Gastrocnemius medialis (tissue), 4 donors: ENCODE measurements around the gene OR10H5. TPM values are rescaled to one million over a fixed set of nuclear protein-coding genes. Genes with fewer than 3 reads are reported as not detected.
"Not testable (repeated sequence)": the region's sequence is repeated elsewhere in the genome, so short reads cannot be mapped to it uniquely, and the experiment has no call there.

Source experiments
- ATAC-seq, 2 donors: fragments of 150-250 bp; one replicate each; pipeline ENCODE4 v1.9.1; 2016
- DNase-seq, 2 donors: peaks; one replicate each; pipeline ENCODE4 v3.0.0-alpha.2; 2019
- H3K27ac ChIP-seq, 4 donors: fragments of 200-600 bp; sonication (generic); 1 replicate in 1 of 4; 2 replicates in 3 of 4; pipeline ENCODE4 v1.5.1; 2016 to 2018; ENCODE audit warnings: mild to moderate bottlenecking in 2 of 4, moderate library complexity in 1 of 4
- H3K27me3 ChIP-seq, 3 donors: fragments of 200-600 bp; sonication (generic) in 2 of 3; 1 replicate in 1 of 3; 2 replicates in 2 of 3; pipeline versions ENCODE4 v1.5.1 to v1.6.0; 2016 to 2019; ENCODE audit warnings: mild to moderate bottlenecking in 1 of 3, moderate library complexity in 1 of 3
- H3K36me3 ChIP-seq, 2 donors: fragments of 200-600 bp; sonication (generic) in 1 of 2; one replicate each; pipeline ENCODE4 v1.5.1; 2017 to 2018
- H3K4me1 ChIP-seq, 2 donors: fragments of 200-600 bp; sonication (generic) in 1 of 2; one replicate each; pipeline ENCODE4 v1.5.1; 2016 to 2017; ENCODE audit warnings: mild to moderate bottlenecking in 2 of 2
- H3K4me3 ChIP-seq, 4 donors: fragments of 200-600 bp; sonication (generic) in 3 of 4; 1 replicate in 1 of 4; 2 replicates in 3 of 4; pipeline ENCODE4 v1.5.1; 2016 to 2019; ENCODE audit warnings: mild to moderate bottlenecking in 2 of 4
- H3K9me3 ChIP-seq, 3 donors: fragments of 200-600 bp; sonication (generic) in 2 of 3; 1 replicate in 1 of 3; 2 replicates in 2 of 3; pipeline ENCODE4 v1.5.1; 2016 to 2019
- POLR2A ChIP-seq, 2 donors: fragments of 450-650 bp; IDR thresholded peaks; one replicate each; pipeline ENCODE4 v1.6.1; 2017; ENCODE audit warnings: antibody characterized with exemption in 2 of 2, mild to moderate bottlenecking in 2 of 2, moderate library complexity in 2 of 2
- in situ Hi-C, 4 donors: fragments of 200-750 bp; cut with MboI; loops; one replicate each; pipeline versions ENCODE4 v1.15.0 to v1.8.0; 2017; ENCODE audit warnings: low sequenced_read_pairs in 4 of 4
- intact Hi-C: fragments of 100-400 bp; cut with DNase I; formaldehyde crosslinking; loops from one replicate; pipeline ENCODE4 v1.15.1; 2023; ENCODE audit warnings: low total_unique reads
- total RNA-seq, 4 donors: library from RNA; depleted of rRNA; stranded (reverse); fragments of >200 nt; gene quantifications; one replicate each; pipeline versions ENCODE4 v1.1.0 to v1.2.3, GENCODE V29; 2016
- TF ChIP-seq, protein P1 (sequence below), 5 experiments: fragments of 450-650 bp in 3 of 5; fragments of 200-600 bp in 2 of 5; sonication (generic) in 2 of 5; IDR thresholded peaks in 4 of 5; conservative IDR thresholded peaks in 1 of 5; 1 replicate in 4 of 5; 2 replicates in 1 of 5; pipeline ENCODE4 v1.5.1; 2016 to 2019; ENCODE audit warnings: antibody characterized with exemption in 5 of 5, mild to moderate bottlenecking in 3 of 5, moderate library complexity in 3 of 5

OR10H5 gene
- total RNA-seq, 4 donors from 2014 or later: not detected

DNA sequence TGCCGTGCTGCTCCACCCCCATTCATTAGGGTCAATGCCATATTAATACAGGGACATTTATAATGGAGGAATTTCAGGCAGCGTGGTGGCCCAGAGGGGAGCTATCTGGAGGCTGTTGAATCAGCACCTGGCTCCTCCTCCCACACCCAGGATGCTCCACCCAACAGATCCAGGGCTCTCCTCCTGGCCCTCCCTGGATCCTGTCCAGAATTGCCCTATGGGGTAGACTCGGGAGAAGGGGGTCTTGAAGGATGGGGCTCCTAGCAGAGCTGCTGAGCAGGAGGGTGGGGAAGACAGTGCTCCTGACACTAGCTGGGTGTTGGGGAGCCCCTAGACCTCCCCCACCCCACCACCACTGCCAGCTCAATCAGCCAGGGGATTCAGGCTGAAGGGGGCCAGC lies 5.2 kb upstream of the OR10H5 start:
- Histone ChIP-seq H3K36me3 (no peaks in the 10 kb centered on the region), H3K4me1 (peaks cover 0 to 9% of the 10 kb centered on the region in 2 donors), H3K9me3 (no peaks in the 10 kb centered on the region), H3K27me3 (no peaks in the 10 kb centered on the region), H3K4me3 (no peak overlapping the region), H3K27ac (no peak overlapping the region)
- in situ Hi-C loops: no loop called here
- intact Hi-C loops: no loop called here
- ATAC-seq (no peak), DNase-seq (no peak)
- TF ChIP-seq, protein P1, sequence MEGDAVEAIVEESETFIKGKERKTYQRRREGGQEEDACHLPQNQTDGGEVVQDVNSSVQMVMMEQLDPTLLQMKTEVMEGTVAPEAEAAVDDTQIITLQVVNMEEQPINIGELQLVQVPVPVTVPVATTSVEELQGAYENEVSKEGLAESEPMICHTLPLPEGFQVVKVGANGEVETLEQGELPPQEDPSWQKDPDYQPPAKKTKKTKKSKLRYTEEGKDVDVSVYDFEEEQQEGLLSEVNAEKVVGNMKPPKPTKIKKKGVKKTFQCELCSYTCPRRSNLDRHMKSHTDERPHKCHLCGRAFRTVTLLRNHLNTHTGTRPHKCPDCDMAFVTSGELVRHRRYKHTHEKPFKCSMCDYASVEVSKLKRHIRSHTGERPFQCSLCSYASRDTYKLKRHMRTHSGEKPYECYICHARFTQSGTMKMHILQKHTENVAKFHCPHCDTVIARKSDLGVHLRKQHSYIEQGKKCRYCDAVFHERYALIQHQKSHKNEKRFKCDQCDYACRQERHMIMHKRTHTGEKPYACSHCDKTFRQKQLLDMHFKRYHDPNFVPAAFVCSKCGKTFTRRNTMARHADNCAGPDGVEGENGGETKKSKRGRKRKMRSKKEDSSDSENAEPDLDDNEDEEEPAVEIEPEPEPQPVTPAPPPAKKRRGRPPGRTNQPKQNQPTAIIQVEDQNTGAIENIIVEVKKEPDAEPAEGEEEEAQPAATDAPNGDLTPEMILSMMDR (IDR thresholded peaks at IDR 0.05 in 4 of 5, conservative IDR thresholded peaks at IDR 0.05 in 1 of 5): no peak
- no peak for TF ChIP-seq POLR2A (IDR thresholded peaks at IDR 0.05)

DNA sequence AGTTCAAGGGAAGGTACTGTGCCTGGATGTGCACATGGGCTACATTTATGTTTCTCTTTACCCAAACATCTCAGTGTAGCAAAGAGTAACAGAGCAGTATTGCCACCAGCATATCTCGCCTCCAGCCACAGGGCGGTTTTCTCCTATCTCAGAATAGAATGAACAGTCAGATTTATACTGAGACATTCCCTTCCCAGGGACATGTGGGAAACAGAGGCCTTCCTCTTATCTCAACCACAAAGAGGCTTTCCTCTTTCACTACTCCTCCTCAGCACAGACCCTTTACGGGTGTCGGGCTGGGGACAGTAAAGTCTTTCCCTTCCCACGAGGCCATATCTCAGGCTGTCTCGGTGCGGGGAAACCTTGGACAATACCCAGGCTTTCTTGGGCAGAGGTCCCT lies 4.6 kb upstream of the OR10H5 start:
- H3K4me3 ChIP-seq, H3K27ac ChIP-seq, H3K9me3 ChIP-seq, DNase-seq, H3K36me3 ChIP-seq, H3K27me3 ChIP-seq, ATAC-seq, intact Hi-C loops, in situ Hi-C loops, H3K4me1 ChIP-seq: not testable (repeated sequence)

DNA sequence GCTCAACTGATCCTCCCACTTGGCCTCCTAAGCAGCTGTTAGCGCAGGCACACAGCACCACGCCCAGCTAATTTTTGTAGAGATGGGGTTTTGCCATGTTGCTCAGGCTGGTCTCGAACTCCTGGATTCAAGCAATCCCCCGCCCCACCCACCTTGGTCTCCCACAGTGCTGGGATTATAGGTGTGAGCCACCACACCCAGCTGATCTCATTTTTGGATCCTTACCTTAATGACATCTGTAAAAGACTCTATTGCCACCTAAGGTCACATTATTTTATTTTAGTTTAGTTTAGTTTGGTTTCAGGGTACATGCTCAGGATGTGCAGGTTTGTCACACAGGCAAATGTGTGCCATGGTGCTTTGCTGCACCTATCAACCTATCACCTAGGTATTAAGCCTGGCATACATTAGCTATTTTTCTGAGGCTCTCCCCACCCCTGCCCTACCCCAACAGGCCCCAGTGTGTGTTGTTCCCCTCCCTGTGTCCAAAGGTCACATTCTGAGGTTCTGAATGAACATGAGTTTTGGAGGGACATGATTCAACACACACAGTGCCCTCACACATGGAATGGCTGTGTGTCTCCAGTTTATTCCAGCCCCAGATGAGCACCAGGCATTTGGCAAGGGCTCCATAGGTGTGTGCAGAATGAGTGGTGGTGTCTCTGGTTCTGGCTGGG lies 1.3 kb downstream of the OR10H5 start:
- DNase-seq (no peak), ATAC-seq (no peak)
- in situ Hi-C loops (no loop called here), intact Hi-C loops (no loop called here)
- Histone ChIP-seq H3K27me3 (no peaks in the 10 kb centered on the region), H3K4me3 (no peak overlapping the region), H3K36me3 (no peaks in the 10 kb centered on the region), H3K27ac (no peak overlapping the region), H3K4me1 (no peaks in the 10 kb centered on the region), H3K9me3 (no peaks in the 10 kb centered on the region)
- TF ChIP-seq POLR2A (IDR thresholded peaks at IDR 0.05): no peak
- TF ChIP-seq, protein P1 (IDR thresholded peaks at IDR 0.05 in 4 of 5, conservative IDR thresholded peaks at IDR 0.05 in 1 of 5): no peak

DNA sequence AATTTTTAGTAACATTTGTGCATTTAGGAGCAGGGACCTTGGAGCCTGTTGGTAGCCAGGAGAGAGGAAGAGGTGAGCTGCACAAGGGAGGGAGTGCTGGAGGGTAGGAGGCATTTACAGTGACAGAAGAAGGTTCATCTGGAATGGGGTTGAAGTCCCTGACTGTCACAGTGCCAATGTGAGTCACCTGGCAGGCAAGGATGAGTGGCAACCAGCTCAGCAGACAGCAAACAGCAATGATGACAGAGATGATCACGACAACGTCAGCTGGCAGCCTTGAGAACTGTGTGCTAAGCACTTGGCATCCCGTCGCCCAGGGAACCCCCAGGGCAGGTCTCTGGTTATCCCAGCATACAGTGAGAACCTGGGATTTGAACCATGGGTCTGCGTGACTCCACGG lies 2.6 kb downstream of the OR10H5 start:
- Histone ChIP-seq H3K27me3 (no peaks in the 10 kb centered on the region), H3K4me3 (no peak overlapping the region), H3K4me1 (no peaks in the 10 kb centered on the region), H3K27ac (no peak overlapping the region), H3K36me3 (no peaks in the 10 kb centered on the region), H3K9me3 (no peaks in the 10 kb centered on the region)
- no peak for DNase-seq
- ATAC-seq: no peak
- TF ChIP-seq POLR2A (IDR thresholded peaks at IDR 0.05): no peak
- TF ChIP-seq, protein P1 (IDR thresholded peaks at IDR 0.05 in 4 of 5, conservative IDR thresholded peaks at IDR 0.05 in 1 of 5): no peak
- in situ Hi-C loops: no loop called here
- intact Hi-C loops: no loop called here

DNA sequence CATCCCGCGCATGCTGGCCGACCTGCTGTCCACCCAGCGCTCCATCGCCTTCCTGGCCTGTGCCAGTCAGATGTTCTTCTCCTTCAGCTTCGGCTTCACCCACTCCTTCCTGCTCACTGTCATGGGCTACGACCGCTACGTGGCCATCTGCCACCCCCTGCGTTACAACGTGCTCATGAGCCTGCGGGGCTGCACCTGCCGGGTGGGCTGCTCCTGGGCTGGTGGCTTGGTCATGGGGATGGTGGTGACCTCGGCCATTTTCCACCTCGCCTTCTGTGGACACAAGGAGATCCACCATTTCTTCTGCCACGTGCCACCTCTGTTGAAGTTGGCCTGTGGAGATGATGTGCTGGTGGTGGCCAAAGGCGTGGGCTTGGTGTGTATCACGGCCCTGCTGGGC lies 6.8 kb downstream of the OR10H5 start:
- H3K4me1 ChIP-seq, H3K9me3 ChIP-seq, DNase-seq, in situ Hi-C loops, H3K27me3 ChIP-seq, intact Hi-C loops, ATAC-seq, H3K36me3 ChIP-seq, H3K4me3 ChIP-seq, H3K27ac ChIP-seq: not testable (repeated sequence)

DNA sequence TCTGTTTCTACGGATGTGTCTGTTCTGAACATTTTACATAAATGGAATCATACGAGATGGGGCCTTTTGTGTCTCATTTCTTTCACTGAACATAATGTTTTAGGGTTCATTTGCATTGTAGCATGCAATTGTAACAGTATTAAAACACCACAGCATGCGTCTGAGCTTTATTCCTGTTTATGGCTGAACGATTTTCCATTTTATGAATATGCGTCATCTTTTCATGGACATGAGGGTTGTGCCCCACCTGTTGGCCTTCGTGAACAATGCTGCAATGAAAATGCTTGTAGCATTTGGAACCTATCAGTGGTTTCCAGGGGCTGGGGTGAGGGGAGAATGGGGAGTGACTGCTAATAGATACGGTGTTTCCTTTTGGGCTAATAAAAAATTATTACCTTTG lies 22.9 kb downstream of the OR10H5 start:
- H3K4me1 ChIP-seq: no peaks in the 10 kb centered on the region
- H3K4me3 ChIP-seq: no peak overlapping the region
- peaks cover 0 to 4% (median 0%) of the 10 kb centered on the region in 3 donors for H3K27me3 ChIP-seq
- ATAC-seq (no peak), DNase-seq (no peak)
- no peaks in the 10 kb centered on the region for H3K36me3 ChIP-seq
- intact Hi-C loops: no loop called here
- TF ChIP-seq, protein P1 (IDR thresholded peaks at IDR 0.05 in 4 of 5, conservative IDR thresholded peaks at IDR 0.05 in 1 of 5): no peak
- TF ChIP-seq POLR2A (IDR thresholded peaks at IDR 0.05): no peak
- H3K27ac ChIP-seq: no peak overlapping the region
- no peaks in the 10 kb centered on the region for H3K9me3 ChIP-seq
- in situ Hi-C loops: no loop called here
